IMR-90 (cell line): ENCODE measurements around the gene OPA3.

Experiments used
- CTCF ChIP-seq: conservative IDR thresholded peaks from 2 replicates; pipeline ENCODE4 v1.5.1; 2012; ENCODE audit warnings: mild to moderate bottlenecking, low read depth, low read length, improper control_type of control experiment
- POLR2A ChIP-seq: IDR thresholded peaks from 2 replicates; pipeline ENCODE4 v1.6.1; 2012; ENCODE audit warnings: mild to moderate bottlenecking, low read depth, low read length
- USF2 ChIP-seq: fragments of 150-350 bp; IDR thresholded peaks from 2 replicates; pipeline ENCODE4 v1.6.1; 2017; ENCODE audit warnings: mild to moderate bottlenecking, antibody characterized with exemption, low read length, low read depth

- TF ChIP-seq POLR2A = no peak
- no peak for TF ChIP-seq USF2
- no peak for TF ChIP-seq CTCF
Measured at GRCh38 chr19:45547211-45547770, 37.3 kb downstream of the OPA3 start.
